SJSA1 (cell line): Measurements from ENCODE around the gene TFB1M. TPM values are rescaled to one million over a fixed set of nuclear protein-coding genes. Genes with fewer than 3 reads are reported as not detected.

Source experiments
- total RNA-seq: library from RNA; depleted of rRNA; stranded (reverse); fragments of >200 nt; shearing (Covaris generic); gene quantifications from 2 replicates; pipeline ENCODE4 v1.2.3, GENCODE V29; 2014; rRNA removed

TFB1M gene
- total RNA-seq, 1 experiment from 2014 or later: 15.9 TPM

Other genes starting within 250 kb of the TFB1M start
- not detected in 2 replicates for gene CLDN20, start 50.5 kb downstream of the TFB1M start, total RNA-seq
- gene NOX3, start 141.4 kb upstream of the TFB1M start, total RNA-seq: not detected in 2 replicates